NCI-H2196 treated with DMSO at 0.1 percent for 48 hours (cell line): ENCODE measurements around the gene HSD11B2.
A peak's percentile ranks its signal among the peaks of the same experiment; 100 is the strongest.

Source experiments
- DNase-seq: peaks from one replicate; lab custom pipeline; 2025; ENCODE audit not compliant: unreplicated experiment; lab: John Stamatoyannopoulos, UW

HSD11B2 gene

GRCh38 chr16:67470359-67470758, 39.4 kb downstream of the HSD11B2 start:
- peak; percentile 55 for DNase-seq

GRCh38 chr16:67471758-67472384, 41.0 kb downstream of the HSD11B2 start:
- no peak for DNase-seq

- no peak for DNase-seq
Observed at GRCh38 chr16:67474551-67475455, 43.9 kb downstream of the HSD11B2 start.

- DNase-seq = no peak
Observed at GRCh38 chr16:67477960-67478554, 47.1 kb downstream of the HSD11B2 start.

- peak; percentile 69 for DNase-seq
Observed at GRCh38 chr16:67480833-67481560, 50.1 kb downstream of the HSD11B2 start, which contains the start of gene ATP6V0D1. Gene ATP6V0D1 (minus strand): TSS chr16:67481157. CDS start chr16:67481086, 71 bp downstream.

- DNase-seq = no peak
Observed at GRCh38 chr16:67481561-67482232, 50.8 kb downstream of the HSD11B2 start.

- no peak for DNase-seq
Observed at GRCh38 chr16:67482233-67482924, 51.5 kb downstream of the HSD11B2 start.

- DNase-seq = no peak
Observed at GRCh38 chr16:67483150-67483549, 52.2 kb downstream of the HSD11B2 start, which contains the start of gene AGRP. Gene AGRP (minus strand): TSS chr16:67483547. CDS start chr16:67483398, 149 bp downstream.

- DNase-seq = no peak
Observed at GRCh38 chr16:67483731-67484525, 53.0 kb downstream of the HSD11B2 start.

- no peak for DNase-seq
Observed at GRCh38 chr16:67486805-67487204, 55.9 kb downstream of the HSD11B2 start.
